NCI-H2196 treated with DMSO at 0.1 percent for 48 hours (cell line): ENCODE measurements around the gene DSTYK.
"Not testable (repeated sequence)": the region's sequence is repeated elsewhere in the genome, so short reads cannot be mapped to it uniquely, and the experiment has no call there.

Experiments
- DNase-seq: peaks from one replicate; lab custom pipeline; 2025; ENCODE audit not compliant: unreplicated experiment; lab: John Stamatoyannopoulos, UW

DSTYK gene

DNA sequence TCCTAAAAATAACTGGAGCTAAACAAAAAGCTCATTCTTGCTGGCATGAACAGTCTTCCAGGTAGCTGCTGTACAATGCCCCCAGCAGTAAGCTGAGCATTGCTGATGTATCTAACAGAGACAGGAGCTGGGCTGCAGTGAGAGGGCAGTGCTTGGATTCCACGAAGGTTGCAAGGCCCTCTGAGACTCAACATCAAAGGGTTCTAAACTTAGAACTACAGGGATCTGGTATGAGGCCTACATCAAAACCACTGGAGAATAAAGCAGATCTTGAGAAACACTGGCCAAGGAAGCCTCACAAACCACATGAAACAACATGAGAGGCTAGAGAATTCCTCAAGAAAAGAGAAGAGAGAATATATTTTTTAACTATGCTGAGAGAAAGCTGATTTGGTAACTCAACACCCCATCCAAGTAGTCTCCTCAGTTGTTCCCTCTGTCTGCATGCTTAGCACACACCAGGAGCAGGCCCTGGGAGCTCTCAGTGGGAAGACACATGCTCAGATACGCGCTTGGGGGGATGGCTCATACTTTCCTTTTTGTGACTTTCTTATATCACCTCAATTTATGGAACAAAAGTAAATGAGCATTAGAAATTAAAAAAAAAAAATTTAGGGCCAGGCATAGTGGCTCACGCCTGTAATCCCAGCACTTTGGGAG lies 27.7 kb downstream of the DSTYK start:
- DNase-seq = no peak

DNA sequence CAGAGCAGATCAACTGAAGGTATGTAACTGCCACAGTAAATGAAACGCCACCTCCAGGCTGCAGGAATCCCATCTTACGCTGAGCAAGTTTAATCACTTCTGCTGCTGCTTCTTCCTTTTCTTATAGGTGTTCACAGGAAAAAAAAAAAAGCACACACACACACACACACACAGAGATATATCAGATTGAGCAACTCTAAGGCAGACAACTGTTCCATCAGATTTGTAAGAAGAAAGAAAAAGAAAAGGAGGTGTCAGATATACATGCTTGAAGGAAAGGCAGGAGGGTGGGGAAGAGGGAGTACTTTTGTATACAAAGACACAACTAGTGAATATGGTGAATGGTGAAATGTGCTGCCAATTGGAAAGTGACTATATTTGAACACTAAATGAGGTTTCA lies 28.6 kb downstream of the DSTYK start:
- no peak for DNase-seq

DNA sequence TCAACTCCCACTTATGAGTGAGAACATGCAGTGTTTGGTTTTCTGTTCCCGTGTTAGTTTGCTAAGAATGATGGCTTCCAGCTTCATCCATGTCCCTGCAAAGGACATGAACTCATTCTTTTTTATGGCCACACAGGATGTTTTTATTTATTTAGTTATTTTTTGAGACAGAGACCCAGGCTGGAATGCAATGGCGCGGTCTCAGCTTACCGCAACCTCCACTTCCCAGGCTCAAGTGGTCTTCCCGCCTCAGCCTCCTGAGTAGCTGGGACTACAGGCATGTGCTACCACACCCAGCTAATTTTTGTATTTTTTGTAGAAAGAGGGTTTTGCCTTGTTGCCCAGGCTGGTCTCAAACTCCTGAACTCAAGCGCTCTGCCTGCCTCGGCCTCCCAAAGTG lies 31.2 kb downstream of the DSTYK start:
- DNase-seq = not testable (repeated sequence)

DNA sequence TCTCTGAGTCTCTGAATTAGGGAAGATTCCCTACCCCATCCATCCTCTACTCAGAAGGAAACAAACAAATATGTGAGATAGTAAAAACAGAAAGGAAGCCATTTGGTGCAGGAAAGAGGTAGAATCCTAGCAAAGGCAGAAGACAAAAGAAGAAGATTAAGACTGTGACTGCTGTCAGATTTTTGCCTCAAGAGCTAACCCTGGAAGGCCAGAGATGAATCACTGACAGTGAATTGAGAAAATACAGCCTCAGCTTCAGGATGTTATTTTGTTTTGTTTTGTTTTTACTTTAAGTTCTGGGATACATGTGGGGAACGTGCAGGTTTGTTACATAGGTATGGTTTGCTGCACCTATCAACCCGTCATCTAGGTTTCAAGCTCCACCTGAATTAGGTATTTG lies 31.7 kb downstream of the DSTYK start:
- DNase-seq = no peak

DNA sequence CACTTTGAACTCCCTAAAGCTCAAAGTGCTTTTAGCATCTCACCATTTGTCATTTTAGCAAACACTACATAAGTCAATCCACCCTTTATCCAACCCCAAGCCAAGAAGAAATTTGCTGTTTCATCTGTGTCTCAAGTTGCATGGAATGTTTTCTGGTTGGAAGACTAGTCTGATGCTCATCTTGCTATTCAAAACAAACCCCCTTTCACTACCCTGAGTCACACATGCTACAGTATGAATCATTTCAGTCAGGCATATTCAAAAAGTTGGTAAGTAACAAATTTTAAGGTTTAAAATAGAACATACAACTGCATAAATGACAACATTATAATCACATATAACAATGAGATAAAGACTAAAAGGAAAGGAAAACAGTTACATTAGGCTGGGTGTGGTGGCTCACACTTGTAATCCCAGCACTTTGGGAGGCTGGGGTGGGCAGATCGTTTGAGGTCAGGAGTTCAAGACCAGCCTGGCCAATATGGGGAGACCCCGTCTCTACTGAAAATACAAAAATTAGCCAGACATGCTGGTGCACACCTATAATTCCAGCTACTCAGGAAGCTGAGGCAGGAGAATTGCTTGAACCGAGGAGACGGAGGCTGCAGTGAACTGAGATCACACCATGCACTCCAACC lies 38.7 kb downstream of the DSTYK start:
- no peak for DNase-seq

DNA sequence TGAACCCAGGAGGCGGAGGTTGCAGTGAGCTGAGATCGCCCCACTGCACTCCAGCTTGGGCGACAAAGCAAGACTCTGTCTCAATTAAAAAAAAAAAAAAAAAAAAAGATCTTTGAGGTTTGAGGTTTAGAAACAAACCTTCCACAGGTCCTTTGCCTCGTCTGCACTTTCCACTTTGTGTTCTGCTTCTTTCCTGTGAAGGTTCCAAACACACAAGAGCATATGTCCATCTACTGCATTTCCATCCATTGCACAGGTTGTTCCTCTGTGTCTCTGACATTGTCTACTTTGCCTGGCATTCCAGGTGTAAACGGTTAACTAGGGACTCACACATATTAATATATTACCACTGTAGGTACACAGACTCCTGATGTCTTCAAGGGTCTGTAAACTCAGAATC lies 40.1 kb downstream of the DSTYK start:
- no peak for DNase-seq

DNA sequence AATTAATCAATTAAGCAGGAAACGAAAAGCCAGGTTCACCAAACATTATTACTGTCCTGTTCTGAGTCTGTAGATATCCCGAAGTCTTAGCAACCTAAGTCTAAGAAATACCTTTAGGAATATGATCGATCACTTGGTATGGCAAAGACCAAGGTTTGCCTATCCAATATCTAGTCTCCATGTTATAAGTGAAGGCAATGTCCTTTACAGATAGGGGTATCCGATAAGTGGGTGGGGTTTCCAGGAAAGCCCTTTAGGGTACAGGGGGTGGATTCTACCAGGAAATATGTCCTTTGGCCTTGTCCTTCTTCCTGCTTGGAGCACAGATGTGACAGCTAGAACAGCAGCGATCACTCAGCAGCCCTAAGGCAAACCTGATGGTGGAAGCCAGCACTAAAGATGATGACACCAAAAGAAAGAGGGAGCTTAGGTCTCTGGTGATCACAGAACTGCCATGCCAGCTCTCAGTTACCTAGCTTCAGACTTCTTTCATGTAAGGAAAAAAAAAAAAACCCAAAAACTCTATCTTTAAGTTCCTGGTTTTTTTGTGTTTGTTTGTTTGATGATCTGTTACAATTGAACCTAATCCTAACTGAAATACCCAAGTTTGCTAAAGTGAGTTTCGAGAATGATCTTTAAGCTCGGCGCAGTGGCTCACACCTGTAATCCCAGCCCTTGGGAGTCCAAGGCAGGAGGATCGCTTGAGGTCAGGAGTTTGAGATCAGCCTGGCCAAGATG lies 40.8 kb downstream of the DSTYK start:
- DNase-seq = no peak

DNA sequence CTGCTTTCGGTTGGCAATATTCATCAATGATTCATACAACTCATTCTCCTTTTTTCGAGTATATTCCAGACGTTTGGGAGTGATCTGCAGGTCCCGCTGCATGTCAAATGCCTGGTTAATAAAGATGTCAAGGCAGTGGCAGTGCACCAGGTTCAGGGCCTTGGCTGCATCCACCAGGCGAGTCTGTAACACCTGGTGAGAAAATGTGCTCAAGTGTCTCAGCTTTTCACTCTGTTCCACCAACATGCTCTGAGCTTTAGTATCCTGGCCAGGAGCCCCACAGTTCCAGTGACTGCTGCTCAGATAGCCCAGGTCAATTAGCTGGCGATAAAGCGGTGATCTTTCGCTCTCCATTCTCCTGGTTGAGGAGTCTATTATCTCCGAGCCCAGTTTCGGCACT lies 42.3 kb downstream of the DSTYK start:
- DNase-seq = no peak

DNA sequence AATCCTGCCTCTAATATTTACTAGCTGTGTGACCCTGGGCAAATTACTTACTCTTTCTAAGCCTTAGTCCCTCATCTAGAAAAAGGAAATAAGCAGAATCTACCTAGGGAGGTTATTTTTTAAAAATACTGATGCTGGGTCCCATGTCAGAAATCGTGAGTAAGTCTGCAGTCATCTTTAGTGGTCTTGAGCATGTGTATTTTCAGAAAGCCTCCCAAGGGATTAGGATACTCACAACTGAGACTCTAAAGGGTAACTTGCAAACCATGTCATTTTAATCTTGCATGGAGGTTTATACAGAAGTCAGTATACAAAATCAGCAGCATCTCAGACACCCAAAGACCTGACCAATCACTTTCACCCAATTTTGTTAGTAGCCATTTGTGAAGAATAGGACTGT lies 43.2 kb downstream of the DSTYK start:
- no peak for DNase-seq

DNA sequence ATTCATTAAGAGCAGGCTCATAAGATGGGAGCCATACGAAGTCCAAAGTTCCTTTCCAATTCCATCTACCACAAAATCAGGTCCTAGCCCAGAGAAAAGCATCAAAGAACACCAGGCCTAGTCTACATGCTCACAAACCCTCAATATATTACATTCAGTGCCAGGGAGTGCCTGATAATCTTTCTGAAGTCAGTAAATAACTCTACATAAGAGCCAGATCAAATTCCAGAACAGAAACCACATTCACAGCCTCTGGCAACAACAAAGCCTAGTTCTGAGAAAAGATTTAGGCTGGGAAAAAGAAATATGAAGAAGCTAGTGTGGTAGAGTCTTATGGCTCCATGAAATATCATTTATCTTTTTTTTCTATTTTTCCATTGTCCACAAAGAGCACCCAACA lies 49.2 kb downstream of the DSTYK start:
- no peak for DNase-seq

DNA sequence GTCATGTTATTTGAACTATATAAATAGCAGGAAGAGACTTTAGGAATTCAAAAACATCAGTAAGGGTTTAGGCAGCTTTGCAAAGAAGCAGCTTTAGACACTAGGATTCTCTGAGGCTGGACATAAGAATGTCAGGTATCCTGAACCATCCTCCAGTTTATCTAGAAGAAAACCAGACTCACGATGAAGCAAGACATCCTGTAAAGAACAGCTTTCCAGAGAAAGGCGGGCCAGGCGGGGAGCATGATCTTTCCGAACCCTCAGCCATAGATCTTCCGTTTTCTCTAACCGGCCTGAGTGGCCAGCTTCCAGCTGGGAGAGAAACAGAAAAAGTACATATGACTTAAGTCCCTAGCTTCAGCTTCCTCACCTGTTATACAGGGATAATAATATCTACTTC lies 50.4 kb downstream of the DSTYK start:
- no peak for DNase-seq

DNA sequence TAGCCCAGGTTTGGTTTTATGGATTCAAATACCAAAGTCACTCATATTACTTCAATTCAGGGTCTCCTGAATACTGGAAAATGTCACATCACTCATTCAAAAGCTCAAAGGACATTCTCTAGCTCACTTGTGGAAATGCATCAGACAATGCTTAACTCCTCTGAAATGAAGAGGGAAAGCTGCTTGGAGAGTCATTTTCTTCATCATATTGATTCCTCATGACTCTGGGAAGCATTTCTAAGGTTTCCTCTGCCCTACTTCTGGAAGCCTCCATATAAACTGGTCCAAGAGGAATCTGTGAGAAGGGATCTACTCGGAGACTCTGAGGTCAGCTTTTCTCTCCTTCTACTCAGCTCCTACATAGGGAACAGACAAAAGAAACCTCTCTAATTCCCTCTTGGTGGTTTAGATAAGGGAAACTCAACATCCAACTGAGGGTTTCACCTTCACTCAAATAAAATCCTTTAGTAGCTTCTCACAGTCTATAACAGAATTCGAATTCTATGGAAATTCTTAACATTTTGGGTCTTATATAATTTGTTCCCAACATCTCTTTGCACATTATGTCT lies 53.4 kb downstream of the DSTYK start:
- no peak for DNase-seq

DNA sequence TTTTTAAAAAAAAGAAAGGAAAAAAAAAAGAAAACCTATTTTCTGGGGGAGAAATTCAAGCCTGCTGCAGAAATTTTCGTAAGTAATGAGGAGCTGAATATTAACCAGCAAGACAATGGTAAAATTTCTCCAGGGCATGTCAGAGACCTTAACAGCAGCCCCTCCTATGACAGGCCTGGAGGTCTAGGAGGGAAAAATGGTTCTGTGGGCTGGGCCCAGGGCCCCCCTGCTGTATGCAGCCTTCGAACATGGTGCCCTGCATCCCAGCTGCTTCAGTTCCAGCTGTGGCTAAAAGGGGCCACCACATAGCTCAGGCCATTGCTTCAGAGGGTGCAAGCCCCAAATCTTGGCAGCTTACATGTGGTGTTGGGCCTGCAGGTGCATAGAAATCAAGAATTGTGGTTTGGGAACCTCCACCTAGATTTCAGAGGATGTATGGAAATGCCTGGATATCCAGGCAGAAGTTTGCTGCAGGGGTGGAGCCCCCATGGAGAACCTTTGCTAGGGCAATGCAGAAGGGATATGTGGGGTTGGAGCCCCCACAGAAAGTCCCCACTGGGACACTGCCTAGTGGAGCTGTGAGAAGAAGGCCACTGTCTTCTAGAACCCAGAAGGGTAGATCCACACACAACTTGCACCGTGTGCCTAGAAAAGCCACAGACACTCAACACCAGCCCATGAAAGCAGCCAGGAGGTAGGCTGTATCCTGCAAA lies 55.7 kb downstream of the DSTYK start:
- DNase-seq = not testable (repeated sequence)

DNA sequence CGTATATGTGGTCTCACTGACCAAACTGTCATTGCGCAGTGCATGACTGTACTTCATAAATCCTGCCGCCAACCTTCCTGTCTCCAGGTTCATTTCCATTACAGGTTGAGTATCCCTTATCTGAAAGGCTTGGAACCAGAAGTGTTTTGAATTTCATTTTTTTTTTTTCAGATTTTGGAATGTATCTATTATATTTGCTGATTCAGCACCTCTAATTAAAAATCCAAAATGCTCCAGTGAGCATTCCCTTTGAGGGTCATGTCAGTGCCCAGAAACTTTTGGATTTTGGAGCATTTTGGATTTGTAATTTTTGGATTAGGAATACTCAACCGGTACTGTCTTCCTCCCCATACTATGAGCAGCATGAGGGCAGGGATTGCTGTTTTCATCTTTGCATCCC lies 59.0 kb downstream of the DSTYK start:
- DNase-seq = no peak

DNA sequence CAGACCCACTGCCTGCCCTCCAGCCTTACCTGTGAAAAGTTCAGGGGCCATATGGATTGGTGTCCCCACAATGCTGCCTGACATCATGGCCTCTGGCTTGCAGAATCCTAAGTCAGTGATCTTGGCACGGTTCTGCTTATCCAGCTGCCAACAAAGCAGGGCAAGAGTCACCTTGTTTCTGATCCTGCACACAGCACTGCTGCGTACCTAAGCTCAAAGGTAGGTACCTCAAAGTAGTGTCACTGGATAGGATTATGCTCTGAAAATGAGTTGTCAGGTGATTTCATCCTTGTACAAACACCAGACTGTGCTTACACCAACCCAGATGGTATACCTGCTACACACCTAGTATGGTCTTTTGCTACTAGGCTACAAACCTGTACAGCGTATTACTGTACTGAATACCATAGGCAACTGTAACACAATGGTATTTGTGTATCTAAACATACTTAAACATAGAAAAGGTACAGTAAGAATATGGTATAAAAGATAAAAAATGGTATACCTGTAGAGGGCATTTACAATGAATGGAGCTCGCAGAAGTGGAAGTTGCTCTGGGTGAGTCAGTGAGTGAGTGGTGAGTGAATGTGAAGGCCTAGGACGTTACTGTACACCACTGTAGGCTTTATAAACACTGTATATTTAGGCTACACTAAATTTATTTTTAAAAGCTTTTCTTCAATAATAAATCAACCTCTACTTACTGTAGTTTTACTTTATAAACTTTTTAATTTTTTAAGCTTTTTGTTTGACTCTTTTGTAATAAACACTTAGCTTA lies 60.7 kb downstream of the DSTYK start:
- DNase-seq = no peak

DNA sequence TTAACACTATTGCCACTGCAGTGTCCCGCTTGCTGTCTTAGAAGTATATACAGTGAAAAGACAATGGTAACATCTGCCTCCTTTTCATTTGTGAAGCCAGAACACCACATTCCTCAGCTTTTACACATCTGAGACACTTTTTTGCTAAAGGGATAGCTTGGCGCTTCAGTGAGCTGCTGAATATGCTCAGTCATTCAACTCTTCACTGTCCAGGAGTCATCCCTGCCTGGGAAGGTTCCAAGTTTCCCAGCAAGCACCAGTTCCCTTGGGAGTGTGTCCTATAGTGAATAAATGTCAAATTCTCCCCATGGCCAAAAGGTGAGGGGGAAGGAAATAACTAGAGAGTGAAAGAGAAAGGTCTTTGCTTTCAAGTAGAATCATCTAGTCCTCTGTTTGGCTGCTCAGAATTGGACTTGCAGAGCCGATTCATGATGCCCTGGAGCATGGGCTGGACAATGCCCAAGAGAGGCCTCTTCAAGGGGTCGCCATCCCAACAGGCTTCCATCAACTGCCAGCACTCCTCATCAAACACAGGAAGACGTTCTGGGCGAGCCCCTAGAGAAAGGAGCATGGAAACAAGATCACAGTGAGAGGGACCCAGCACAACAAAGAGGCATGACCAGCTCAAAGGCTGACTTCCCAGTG lies 64.2 kb downstream of the DSTYK start:
- DNase-seq = no peak

DNA sequence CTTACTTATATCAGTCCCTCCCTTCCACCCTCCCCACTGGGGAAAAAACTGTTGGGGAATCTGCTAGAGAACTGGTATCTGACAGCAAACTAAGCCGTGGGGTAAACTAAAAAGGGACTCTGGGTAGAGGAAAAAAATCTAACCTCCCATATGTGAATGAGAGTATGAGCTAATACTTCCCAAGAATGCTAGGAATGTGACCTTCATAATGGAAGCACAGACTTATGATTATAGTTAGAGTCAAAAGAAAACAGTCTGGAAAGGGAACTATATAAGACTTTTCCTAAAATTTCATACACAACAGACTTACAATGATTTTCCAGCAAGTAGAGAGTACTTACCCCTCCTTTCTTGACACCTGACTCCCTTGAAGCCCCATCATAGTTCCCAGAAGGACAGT lies 66.8 kb downstream of the DSTYK start:
- no peak for DNase-seq

DNA sequence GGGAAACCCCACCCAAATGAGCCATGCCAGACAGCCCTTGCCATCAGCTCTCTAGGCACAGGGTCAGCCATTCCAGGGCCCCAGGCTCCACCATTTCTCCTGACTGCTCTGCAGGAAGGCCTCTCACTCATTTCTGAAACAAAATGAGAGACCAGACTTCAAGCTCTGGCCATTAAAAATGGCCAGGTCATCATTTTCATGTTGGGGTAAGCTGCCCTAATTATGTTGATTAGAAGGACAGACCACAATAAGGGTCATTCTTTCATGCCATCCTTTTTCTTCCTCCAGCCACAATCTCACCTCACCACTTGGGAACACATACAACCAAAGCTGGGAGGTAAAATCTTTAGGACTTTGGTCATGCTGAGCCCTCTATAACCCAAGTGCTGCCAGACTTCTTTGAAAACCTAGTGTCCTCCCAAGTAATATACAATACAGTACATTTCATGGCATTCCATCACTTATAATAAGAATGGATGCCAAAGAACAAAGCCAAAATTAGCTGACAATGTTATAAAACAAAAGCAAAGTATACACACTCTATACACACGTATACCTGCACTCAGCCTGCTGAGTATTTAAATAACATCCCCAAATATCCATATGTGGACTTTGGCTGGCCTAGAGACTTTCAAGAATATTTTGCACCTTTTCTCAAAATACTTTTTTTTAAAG lies 67.3 kb downstream of the DSTYK start:
- DNase-seq = no peak

DNA sequence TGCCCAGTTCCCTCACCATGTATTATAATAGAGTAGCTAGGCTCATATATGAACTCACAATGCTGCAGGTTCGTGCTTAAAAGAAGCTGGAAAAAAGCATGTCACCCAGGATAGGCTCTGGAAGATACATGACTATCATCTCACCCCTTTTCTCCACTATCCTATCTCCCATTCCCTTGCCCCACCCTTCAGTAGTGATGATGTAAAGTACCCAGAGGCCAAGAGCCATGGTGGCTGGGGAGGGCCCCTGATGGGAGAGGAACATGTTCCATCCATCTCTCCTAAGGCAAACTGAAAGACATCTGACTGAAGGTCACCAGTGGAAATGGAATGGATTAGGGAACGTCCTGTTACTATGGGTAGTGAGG lies 69.4 kb downstream of the DSTYK start:
- no peak for DNase-seq
